Stimulated activated CD4-positive, alpha-beta T cell treated with anti-CD3 and anti-CD28 coated beads, Interleukin-1b, Interleukin-23, amount 100 ng/mL, for 24 hours (primary cell): ENCODE results near the gene DPF3.

Experiments used
- DNase-seq, 4 experiments: peaks; one replicate each; pipeline ENCODE4 v3.0.0-alpha.2; 2020; ENCODE audit warnings: low read depth in 4 of 4, low spot score in 1 of 4

The DPF3 gene

GRCh38 chr14:72744416-72745120, 149.3 kb downstream of the DPF3 start:
- DNase-seq, result no peak

GRCh38 chr14:72743626-72744025, 150.3 kb downstream of the DPF3 start:
- no peak for DNase-seq

GRCh38 chr14:72742838-72743195, 151.1 kb downstream of the DPF3 start:
- no peak for DNase-seq

- DNase-seq, result no peak
Observed at GRCh38 chr14:72742118-72742837, 151.6 kb downstream of the DPF3 start.

GRCh38 chr14:72741826-72742117, 152.1 kb downstream of the DPF3 start:
- no peak for DNase-seq

GRCh38 chr14:72740966-72741825, 152.7 kb downstream of the DPF3 start:
- DNase-seq, result no peak

GRCh38 chr14:72740504-72740961, 153.4 kb downstream of the DPF3 start:
- no peak for DNase-seq

- DNase-seq, result no peak
Observed at GRCh38 chr14:72739446-72740405, 154.2 kb downstream of the DPF3 start.

- DNase-seq, result no peak
Observed at GRCh38 chr14:72738161-72738611, 155.7 kb downstream of the DPF3 start.

GRCh38 chr14:72737560-72737943, 156.3 kb downstream of the DPF3 start:
- DNase-seq, result no peak

- no peak for DNase-seq
Observed at GRCh38 chr14:72736786-72737559, 156.9 kb downstream of the DPF3 start.

GRCh38 chr14:72736308-72736707, 157.6 kb downstream of the DPF3 start:
- no peak for DNase-seq

GRCh38 chr14:72732022-72732780, 161.7 kb downstream of the DPF3 start:
- no peak for DNase-seq

- DNase-seq, result no peak
Observed at GRCh38 chr14:72731252-72732020, 162.5 kb downstream of the DPF3 start.

- DNase-seq, result no peak
Observed at GRCh38 chr14:72730468-72730867, 163.4 kb downstream of the DPF3 start.

GRCh38 chr14:72726444-72726843, 167.5 kb downstream of the DPF3 start:
- DNase-seq, result no peak

- DNase-seq, result no peak
Observed at GRCh38 chr14:72723858-72724530, 169.9 kb downstream of the DPF3 start.

- DNase-seq, result no peak
Observed at GRCh38 chr14:72722201-72722785, 171.6 kb downstream of the DPF3 start.
